Loucy (cell line): Measurements from ENCODE around the gene PCED1B.

Experiments used
- EZH2phosphoT487 ChIP-seq: fragments of 200-600 bp; IDR thresholded peaks from 2 replicates; pipeline ENCODE4 v1.6.1; 2018; ENCODE audit warnings: antibody characterized with exemption, mild to moderate bottlenecking, moderate library complexity, borderline replicate concordance
- TF ChIP-seq, protein P1 (sequence below): fragments of 200-600 bp; sonication (generic); conservative IDR thresholded peaks from 2 replicates; pipeline ENCODE4 v1.5.1; 2014; ENCODE audit warnings: mild to moderate bottlenecking, antibody characterized with exemption, low read length

- TF ChIP-seq, protein P1, sequence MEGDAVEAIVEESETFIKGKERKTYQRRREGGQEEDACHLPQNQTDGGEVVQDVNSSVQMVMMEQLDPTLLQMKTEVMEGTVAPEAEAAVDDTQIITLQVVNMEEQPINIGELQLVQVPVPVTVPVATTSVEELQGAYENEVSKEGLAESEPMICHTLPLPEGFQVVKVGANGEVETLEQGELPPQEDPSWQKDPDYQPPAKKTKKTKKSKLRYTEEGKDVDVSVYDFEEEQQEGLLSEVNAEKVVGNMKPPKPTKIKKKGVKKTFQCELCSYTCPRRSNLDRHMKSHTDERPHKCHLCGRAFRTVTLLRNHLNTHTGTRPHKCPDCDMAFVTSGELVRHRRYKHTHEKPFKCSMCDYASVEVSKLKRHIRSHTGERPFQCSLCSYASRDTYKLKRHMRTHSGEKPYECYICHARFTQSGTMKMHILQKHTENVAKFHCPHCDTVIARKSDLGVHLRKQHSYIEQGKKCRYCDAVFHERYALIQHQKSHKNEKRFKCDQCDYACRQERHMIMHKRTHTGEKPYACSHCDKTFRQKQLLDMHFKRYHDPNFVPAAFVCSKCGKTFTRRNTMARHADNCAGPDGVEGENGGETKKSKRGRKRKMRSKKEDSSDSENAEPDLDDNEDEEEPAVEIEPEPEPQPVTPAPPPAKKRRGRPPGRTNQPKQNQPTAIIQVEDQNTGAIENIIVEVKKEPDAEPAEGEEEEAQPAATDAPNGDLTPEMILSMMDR: no peak
- TF ChIP-seq EZH2phosphoT487: no peak
Measured at GRCh38 chr12:47079981-47080724, 732 bp downstream of the PCED1B start.
